Measurements from ENCODE around the gene ZCCHC2.

DNA sequence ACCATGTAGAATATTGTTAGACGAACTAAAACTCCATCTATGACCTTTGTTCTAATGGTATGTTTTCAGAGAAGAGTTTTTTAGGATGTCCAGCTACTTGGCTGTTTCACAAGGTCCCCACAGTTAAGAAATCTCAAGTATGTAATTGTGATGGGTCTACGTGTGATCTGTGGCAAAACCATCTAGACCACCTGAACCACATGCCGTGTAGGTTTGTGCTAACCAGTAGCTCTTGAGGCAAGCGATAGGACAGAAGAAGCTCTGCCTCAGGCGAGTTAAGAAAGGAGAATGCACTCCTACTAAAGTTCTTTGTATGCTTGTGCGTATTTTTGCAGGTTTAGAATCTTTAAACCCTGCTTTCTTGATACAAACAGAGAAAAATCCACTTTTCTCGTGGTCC, 13.2 kb downstream of the ZCCHC2 start:
- TF ChIP-seq CTCF (IDR thresholded peaks at IDR 0.05) (no peak), POLR2A (IDR thresholded peaks at IDR 0.05) (no peak), POLR2AphosphoS5 (IDR thresholded peaks at IDR 0.05) (no peak)

Data from breast epithelium (tissue), 3 donors.